Esophagus muscularis mucosa (tissue), 4 donors: ENCODE measurements around the gene CUL4A. TPM values are rescaled to one million over a fixed set of nuclear protein-coding genes. Genes with fewer than 3 reads are reported as not detected.

ENCODE experiments used
- DNase-seq: peaks from one replicate; pipeline ENCODE4 v3.0.0-alpha.2; 2017; ENCODE audit errors: extremely low spot score
- H3K27ac ChIP-seq, 4 donors: fragments of 200-600 bp; sonication (generic); replicated peaks in 1 of 4; 1 replicate in 3 of 4; 2 replicates in 1 of 4; pipeline ENCODE4 v1.5.1; 2016 to 2019; ENCODE audit warnings: mild to moderate bottlenecking in 1 of 4
- H3K27me3 ChIP-seq, 4 donors: fragments of 200-600 bp; sonication (generic); one replicate each; pipeline versions ENCODE4 v1.5.1 to v1.6.0; 2016 to 2019
- H3K36me3 ChIP-seq, 4 donors: fragments of 200-600 bp; sonication (generic); one replicate each; pipeline ENCODE4 v1.5.1; 2016 to 2019
- H3K4me1 ChIP-seq, 4 donors: fragments of 200-600 bp; sonication (generic); one replicate each; pipeline ENCODE4 v1.5.1; 2016 to 2019
- H3K4me3 ChIP-seq, 4 donors: fragments of 200-600 bp; sonication (generic); 1 replicate in 2 of 4; 2 replicates in 2 of 4; pipeline ENCODE4 v1.5.1; 2016 to 2019; ENCODE audit warnings: mild to moderate bottlenecking in 4 of 4, moderate library complexity in 1 of 4
- H3K9me3 ChIP-seq, 4 donors: fragments of 200-600 bp; sonication (generic); 1 replicate in 3 of 4; 2 replicates in 1 of 4; pipeline ENCODE4 v1.5.1; 2016 to 2019
- CTCF ChIP-seq, 3 experiments: fragments of 200-600 bp in 2 of 3; fragments of 450-650 bp in 1 of 3; sonication (generic) in 2 of 3; IDR thresholded peaks; one replicate each; pipeline ENCODE4 v1.5.1; 2017 to 2019; ENCODE audit warnings: antibody characterized with exemption in 3 of 3, mild to moderate bottlenecking in 2 of 3, moderate library complexity in 1 of 3
- EP300 ChIP-seq: sonication (generic); formaldehyde crosslinking; IDR thresholded peaks from one replicate; pipeline ENCODE4 v1.6.1; 2017; ENCODE audit warnings: antibody characterized with exemption
- POLR2A ChIP-seq: fragments of 450-650 bp; IDR thresholded peaks from one replicate; pipeline ENCODE4 v1.6.1; 2017; ENCODE audit warnings: antibody characterized with exemption, moderate library complexity, mild to moderate bottlenecking, low read depth
- POLR2AphosphoS5 ChIP-seq, 2 donors: sonication (generic); formaldehyde crosslinking; IDR thresholded peaks; one replicate each; pipeline ENCODE4 v1.6.1; 2017; ENCODE audit warnings: antibody characterized with exemption in 2 of 2
- WGBS: methylation state at CpG from one replicate; pipeline ENCODE4 v1.1.5; 2018; 5-methylcytosine and 5-hydroxymethylcytosine counted together
- intact Hi-C: fragments of 100-400 bp; cut with DNase I; formaldehyde crosslinking; loops from one replicate; pipeline ENCODE4 v1.15.1; 2023
- total RNA-seq, 4 donors: library from RNA; depleted of rRNA; stranded (reverse); fragments of >200 nt; gene quantifications; one replicate each; pipeline versions ENCODE4 v1.1.0 to v1.2.1, GENCODE V29; 2016

Gene CUL4A
- total RNA-seq, 4 donors from 2014 or later = 93.4 to 154 (median 122) TPM

- H3K27ac ChIP-seq = peak overlapping the region in 1 of 4 donors; percentile 24
- intact Hi-C loops = loop anchor here (5.0 kb wide), 1 partner anchor 92 kb away; the partner anchor contains the start of gene LAMP1
- WGBS = 58% methylated on average over 5 of the region's 5 CpGs
These were observed 3.9 kb upstream of the CUL4A start for GRCh38 chr13:113205428-113205931.

GRCh38 chr13:113207460-113207859 lies 2.0 kb upstream of the CUL4A start:
- WGBS = 39% methylated on average over 3 of the region's 3 CpGs
- Histone ChIP-seq H3K27ac (peak overlapping the region; percentile 99 to 100 (median 100)), H3K36me3 (peaks cover 0 to 36% (median 0%) of the 10 kb centered on the region in 4 donors), H3K4me1 (peaks cover 43 to 81% (median 78%) of the 10 kb centered on the region in 4 donors), H3K4me3 (peak overlapping the region; percentile 87 to 88 (median 88)), H3K9me3 (no peaks in the 10 kb centered on the region), H3K27me3 (no peaks in the 10 kb centered on the region)
- no peak for TF ChIP-seq POLR2A
- no peak for TF ChIP-seq EP300
- TF ChIP-seq POLR2AphosphoS5 (IDR thresholded peaks at IDR 0.05) = no peak
- intact Hi-C loops = loop anchor here (5.0 kb wide), 1 partner anchor 90 kb away; the partner anchor contains the start of gene LAMP1
- no peak for DNase-seq

More at GRCh38 chr13:113205428-113205931, 3.9 kb upstream of the CUL4A start:
- no peak for DNase-seq
- Histone ChIP-seq H3K4me1 (peaks cover 46 to 65% (median 62%) of the 10 kb centered on the region in 4 donors), H3K9me3 (no peaks in the 10 kb centered on the region), H3K36me3 (peaks cover 0 to 24% (median 0%) of the 10 kb centered on the region in 4 donors), H3K4me3 (no peak overlapping the region), H3K27me3 (no peaks in the 10 kb centered on the region)
- TF ChIP-seq CTCF (IDR thresholded peaks at IDR 0.05) = no peak
- no peak for TF ChIP-seq POLR2AphosphoS5 (IDR thresholded peaks at IDR 0.05)

GRCh38 chr13:113207890-113208420 lies 1.5 kb upstream of the CUL4A start:
- WGBS = under 1% methylated on average over 9 of the region's 44 CpGs
- intact Hi-C loops = loop anchor here (2.0 to 5.0 kb wide), 2 partner anchors 53 to 89 kb away; partner anchors contain the start of gene LAMP1
- Histone ChIP-seq H3K9me3 (no peaks in the 10 kb centered on the region), H3K4me3 (peak overlapping the region; percentile 87 to 88 (median 88)), H3K27ac (peak overlapping the region; percentile 99 to 100 (median 100)), H3K27me3 (no peaks in the 10 kb centered on the region), H3K4me1 (peaks cover 46 to 82% (median 80%) of the 10 kb centered on the region in 4 donors), H3K36me3 (peaks cover 0 to 40% (median 0%) of the 10 kb centered on the region in 4 donors)
- no peak for TF ChIP-seq POLR2AphosphoS5 (IDR thresholded peaks at IDR 0.05)
- TF ChIP-seq CTCF (IDR thresholded peaks at IDR 0.05) = no peak
- no peak for TF ChIP-seq POLR2A
- TF ChIP-seq EP300 = no peak
- DNase-seq = no peak

- TF ChIP-seq EP300 (no peak), CTCF (IDR thresholded peaks at IDR 0.05) (no peak), POLR2A (peak; percentile 78), POLR2AphosphoS5 (IDR thresholded peaks at IDR 0.05) (peak; percentile 94)
- H3K4me3 ChIP-seq = peak within 1 kb of the TSS; percentile 87 to 88 (median 88)
- H3K36me3 ChIP-seq = peaks cover 0 to 35% (median 0%) of the 10 kb centered on the region in 4 donors
- peaks cover 47 to 82% (median 80%) of the 10 kb centered on the region in 4 donors for H3K4me1 ChIP-seq
- WGBS = 0% methylated on average over 20 of the region's 103 CpGs
- H3K9me3 ChIP-seq = no peaks in the 10 kb centered on the region
- peak; percentile 96 for DNase-seq
- H3K27me3 ChIP-seq = no peaks in the 10 kb centered on the region
- intact Hi-C loops = loop anchor here (2.0 to 5.0 kb wide), 2 partner anchors 54 to 89 kb away; partner anchors contain the start of gene LAMP1
- H3K27ac ChIP-seq = peak within 1 kb of the TSS; percentile 99 to 100 (median 100)
These were observed 735 bp upstream of the CUL4A start, which contains the start of gene PCID2 for GRCh38 chr13:113208421-113209335. PCID2 (minus strand) TSS chr13:113208669; CDS start chr13:113208634, 35 bp downstream.
